Lower leg skin (tissue), 3 donors: ENCODE data around the gene CCDC187.

ENCODE experiments used
- CTCF ChIP-seq, 3 donors: fragments of 450-650 bp; IDR thresholded peaks; one replicate each; pipeline ENCODE4 v1.5.1; 2016; ENCODE audit warnings: antibody characterized with exemption in 3 of 3, mild to moderate bottlenecking in 3 of 3, moderate library complexity in 2 of 3
- POLR2A ChIP-seq, 2 donors: fragments of 450-650 bp; IDR thresholded peaks; one replicate each; pipeline ENCODE4 v1.6.1; 2016 to 2017; ENCODE audit warnings: antibody characterized with exemption in 2 of 2, mild to moderate bottlenecking in 1 of 2, moderate library complexity in 1 of 2

- no peak for TF ChIP-seq CTCF (IDR thresholded peaks at IDR 0.05)
- no peak for TF ChIP-seq POLR2A (IDR thresholded peaks at IDR 0.05)
Observed at GRCh38 chr9:136329211-136329627, 25.3 kb upstream of the CCDC187 start.
